Raji (cell line): ENCODE measurements around the gene CYLD.
A peak's percentile ranks its signal among the peaks of the same experiment; 100 is the strongest.

Experiments
- POLR2A ChIP-seq: IDR thresholded peaks from 2 replicates; pipeline ENCODE4 v1.6.1; 2011; ENCODE audit warnings: low read depth, low read length, control low read depth; ENCODE audit not compliant: insufficient read depth

Gene CYLD

DNA sequence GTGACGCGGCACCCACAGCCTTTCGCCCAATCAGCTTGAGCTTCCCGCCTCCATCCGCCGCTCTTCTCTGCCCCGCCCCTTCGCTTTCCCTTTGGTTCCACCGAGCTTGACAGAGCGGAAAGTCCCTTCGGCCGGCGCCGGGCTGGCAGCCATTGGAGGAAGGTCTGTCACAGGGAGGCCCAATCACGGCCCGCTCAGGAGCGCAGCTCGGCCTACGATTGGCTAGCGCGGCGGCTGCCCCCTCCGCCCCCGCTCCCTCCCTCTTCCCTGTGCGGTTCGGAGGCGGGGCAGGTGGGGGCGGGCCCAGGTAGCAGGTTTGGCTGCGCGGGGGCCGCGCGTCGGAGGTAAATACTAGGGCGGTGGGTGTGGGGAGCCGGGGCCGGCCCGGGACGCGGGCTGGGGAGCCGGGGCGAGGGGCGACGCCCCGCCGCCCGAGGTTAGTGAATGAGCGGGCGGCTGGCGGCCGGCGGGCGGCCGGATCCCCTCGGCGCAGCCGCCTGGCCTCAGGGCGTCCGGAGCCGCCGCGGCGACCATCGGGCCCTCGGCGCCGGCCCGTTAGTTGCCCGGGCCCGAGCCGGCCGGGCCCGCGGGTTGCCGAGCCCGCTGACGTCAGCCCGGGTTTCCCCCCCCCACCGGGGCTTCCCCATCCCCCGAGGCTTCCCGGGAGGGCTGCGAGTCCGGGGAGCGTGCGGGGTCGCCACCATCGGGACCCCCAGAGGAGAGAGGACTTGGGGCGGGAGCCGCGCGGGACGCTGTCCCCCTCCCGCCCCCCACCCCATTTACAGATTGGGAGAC lies at the start of gene CYLD:
Gene CYLD (plus strand): TSS at position 306 of the 795 bp plus-strand sequence. CDS start 7,613 bp downstream, outside the sequence.
- peak; percentile 45 for TF ChIP-seq POLR2A

DNA sequence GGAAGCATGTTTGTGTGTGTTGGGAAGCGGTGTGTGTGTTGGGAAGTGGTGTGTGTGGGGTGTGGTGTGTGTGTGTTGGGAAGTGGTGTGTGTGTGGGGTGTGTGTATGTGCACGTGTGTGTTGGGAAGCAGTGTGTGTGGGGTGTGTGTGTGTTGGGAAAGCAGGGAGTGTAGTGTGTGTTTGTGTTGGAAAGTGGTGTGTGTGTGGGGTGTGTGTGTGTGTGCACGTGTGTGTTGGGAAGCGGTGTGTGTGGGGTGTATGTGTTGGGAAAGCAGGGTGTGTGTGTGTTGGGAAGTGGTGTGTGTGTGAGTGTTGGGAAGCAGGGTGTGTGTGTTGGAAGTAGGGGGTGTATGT lies 49.3 kb upstream of the CYLD start:
- TF ChIP-seq POLR2A = no peak

DNA sequence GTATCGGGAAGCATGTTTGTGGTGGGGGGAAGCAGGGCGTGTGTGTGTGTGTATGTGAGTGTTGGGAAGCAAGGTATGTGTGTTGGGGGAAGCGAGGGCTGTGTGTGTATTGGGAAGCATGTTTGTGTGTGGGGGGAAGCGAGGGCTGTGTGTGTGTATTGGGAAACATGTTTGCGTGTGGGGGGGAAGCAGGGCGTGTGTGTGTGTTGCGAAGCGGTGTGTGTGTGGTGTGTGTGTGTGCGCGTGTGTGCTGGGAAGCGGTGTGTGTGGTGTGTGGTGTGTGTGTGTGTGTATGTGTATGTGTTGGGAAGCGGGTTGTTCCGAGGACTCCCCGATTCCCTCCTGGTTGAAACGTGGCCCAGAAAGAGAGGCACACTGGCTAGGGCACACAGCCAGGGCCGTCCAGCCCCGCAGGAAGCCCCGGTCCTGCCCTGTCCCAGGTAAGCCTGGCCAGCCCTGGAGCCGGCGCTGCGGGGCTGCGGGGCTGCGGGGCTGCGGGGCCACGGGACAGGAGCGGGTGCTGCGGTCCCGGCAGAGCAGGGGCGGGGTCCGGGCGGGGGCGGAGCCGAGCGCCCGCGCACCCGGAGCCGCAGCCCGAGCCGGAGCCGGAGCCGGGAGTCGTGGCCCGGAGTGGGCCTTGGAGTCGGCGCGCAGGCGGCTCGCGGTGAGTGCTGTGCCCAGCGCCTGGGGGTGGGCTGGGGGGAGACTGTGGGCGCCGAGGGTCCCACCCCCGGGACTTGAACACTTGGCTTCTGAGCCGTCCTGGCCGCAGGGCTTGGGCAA lies 48.7 kb upstream of the CYLD start, which contains the start of gene NOD2:
Gene NOD2 (plus strand): TSS at position 608 of the 783 bp plus-strand sequence. CDS start 5,890 bp downstream, outside the sequence.
- TF ChIP-seq POLR2A = no peak

DNA sequence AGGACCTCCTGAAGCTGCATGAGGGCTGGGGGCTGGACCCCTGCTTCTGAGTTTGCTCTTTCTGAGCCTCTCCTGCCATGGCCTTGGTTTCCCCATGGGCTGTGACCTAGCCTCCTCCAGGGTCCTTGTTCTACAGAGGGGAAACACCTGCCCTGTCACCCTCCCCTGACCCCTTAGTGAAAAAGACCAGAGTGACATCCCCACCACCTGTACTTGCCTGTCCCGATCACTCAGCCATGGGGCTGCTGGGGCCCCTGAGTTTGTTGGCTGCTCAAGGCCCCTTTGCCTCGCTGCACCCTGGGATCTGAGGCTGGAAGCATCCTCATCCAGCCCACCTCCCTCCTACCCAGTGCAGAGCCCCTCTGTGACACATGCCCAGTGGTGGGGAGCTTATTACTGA lies 47.7 kb upstream of the CYLD start:
- TF ChIP-seq POLR2A = no peak

DNA sequence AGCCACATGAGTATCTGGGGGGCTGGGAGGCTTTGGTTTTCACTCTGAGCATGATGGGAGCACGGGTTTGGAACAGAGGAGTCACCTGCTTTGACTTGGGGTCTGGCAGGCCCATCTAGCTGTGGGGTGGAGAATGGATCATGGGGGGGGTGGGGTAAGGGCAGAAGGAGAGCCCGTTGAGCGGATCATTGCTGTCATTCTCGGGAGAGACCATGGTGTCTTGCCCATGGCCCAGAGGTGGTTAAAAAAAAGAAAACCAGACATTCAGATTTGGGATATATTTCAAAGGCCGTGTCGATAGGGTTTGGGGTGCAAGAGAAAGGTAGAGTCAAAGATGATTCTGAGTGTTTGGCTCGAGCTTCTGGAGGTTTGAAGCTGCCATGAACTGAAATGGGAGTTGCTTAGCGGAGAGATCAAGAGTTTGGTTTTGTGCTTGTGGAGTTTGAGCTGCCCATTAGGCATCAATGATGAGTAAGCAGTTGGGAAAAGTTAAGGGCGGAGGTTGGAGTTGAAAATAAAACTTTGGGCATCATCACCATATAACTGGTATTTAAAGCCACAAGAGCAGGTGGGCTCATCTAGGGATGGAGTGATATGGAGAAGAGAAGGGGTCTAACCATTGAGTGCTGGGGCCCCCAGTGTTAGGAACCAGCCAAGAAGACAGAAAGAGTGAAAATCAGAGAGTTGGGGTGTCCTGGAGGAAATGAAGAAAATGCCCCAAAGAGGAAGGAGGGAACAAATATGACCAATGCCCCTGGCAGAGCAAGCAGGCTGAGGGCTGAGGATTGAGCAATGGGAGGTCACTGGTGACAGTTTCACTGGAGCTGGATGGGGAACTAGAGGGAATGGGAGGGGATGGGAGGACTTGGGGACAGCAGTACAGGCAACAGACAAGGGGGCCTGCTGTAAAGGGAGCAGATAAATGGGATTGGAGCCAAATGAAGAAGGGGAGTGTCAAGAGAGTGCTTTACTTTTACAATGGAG lies 46.6 kb upstream of the CYLD start:
- TF ChIP-seq POLR2A = no peak

DNA sequence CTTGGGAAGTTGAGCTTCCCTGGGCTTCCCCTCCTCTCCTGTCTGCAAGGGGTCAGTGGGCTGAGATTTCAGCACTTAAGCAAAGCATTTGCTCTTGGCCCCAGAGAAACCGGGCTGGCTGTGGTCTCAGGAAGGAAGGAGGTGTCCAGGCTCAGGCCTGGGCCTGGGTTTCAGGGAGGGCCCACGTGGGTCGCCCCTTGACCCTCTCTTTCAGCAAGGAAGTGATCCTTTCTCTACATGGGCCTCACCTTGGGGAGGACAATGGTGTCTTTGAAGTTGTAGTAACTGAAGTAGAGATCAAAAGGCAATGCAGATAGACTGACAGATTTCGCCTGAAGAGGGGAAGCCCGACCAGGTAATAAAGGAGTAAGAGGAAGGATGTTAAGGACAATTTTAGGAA lies 45.8 kb upstream of the CYLD start:
- no peak for TF ChIP-seq POLR2A

DNA sequence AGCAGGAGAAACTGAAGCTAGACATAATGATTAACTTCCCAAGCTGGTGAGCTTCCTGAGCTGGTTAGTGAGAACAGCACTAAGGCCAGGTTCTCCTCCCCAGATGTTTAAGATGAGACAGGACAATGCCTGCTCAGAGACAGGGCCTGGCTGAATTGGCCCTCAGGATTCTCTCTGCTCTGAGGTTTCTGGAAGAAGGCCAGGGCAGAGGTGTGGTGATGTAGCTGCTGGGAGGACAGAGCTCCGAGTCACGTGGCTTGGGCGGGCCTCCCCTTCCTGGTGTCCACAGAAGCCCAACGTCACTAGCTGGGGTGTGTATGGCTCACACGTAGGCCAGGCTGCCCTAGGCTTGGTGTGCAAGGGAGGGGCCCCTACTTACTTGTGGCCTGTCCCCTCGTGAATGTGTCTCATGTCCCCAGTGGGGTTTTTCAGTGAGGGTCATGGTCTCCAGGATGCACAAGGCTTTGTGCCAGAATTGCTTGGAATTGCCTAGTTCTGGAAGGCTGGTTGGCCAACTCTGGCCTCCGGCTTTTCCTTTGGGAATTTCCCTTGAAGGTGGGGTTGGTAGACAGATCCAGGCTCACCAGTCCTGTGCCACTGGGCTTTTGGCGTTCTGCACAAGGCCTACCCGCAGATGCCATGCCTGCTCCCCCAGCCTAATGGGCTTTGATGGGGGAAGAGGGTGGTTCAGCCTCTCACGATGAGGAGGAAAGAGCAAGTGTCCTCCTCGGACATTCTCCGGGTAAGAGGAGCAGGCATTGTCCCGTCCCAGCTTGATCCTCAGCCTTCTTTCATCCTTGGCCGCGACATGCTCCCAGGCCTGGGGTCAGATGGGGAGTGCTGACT lies 45.1 kb upstream of the CYLD start:
- TF ChIP-seq POLR2A = no peak

DNA sequence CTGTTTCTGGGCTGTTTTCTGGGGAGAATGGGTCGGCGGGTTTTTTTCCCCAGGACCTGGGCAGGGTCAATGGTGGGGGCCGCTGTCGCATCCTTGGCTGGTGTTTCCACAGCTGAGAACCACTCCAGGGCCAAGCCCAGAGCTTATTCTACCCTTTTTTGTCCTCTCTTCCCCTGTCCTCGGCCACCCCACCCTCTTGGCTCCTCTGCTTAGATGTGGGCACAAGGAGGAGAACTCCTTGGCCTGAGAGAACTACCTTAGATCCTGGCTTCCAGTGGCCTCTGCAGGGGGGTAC lies 44.5 kb upstream of the CYLD start:
- TF ChIP-seq POLR2A = no peak

DNA sequence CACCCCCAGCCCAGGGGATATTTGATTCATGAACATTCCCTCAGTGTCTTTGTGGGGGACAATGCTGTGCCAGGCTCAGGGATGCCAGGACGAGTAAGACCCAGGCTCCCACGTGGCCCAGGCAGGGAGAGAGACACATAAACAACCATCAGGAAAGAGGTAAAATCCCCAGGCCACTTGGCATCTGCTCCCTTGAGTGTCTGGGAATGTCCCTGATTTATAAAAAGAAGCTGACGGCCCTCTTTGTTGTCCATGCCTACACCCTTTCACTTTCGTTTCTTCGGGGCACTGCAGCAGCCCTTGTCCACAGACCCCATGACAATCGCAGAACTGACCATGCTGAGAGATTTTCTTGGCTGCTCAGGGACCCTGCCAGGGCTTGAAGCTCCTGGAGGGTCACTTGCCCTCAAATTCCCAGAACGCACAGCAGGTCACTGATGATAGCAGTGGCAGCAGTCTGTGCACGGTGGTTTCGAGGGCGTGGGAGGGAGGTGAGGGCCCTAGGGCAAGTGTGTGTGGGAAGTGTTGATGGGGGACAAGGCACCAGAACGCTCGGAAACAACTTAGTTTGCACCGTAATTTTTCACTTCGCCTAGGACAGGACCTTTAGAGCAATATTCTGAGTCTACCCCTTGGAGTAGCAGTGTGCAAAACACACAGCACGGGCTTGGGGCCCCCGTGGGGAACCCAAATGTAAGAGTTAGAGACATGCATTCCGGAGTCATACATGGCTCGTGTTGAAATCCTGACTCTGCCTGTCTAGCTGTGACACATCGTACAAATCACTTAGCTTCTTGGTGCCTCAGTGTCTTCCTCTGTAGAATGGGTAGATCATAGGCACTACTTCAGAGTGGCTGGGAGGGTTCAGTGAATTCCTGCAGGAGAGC lies 43.8 kb upstream of the CYLD start:
- no peak for TF ChIP-seq POLR2A

DNA sequence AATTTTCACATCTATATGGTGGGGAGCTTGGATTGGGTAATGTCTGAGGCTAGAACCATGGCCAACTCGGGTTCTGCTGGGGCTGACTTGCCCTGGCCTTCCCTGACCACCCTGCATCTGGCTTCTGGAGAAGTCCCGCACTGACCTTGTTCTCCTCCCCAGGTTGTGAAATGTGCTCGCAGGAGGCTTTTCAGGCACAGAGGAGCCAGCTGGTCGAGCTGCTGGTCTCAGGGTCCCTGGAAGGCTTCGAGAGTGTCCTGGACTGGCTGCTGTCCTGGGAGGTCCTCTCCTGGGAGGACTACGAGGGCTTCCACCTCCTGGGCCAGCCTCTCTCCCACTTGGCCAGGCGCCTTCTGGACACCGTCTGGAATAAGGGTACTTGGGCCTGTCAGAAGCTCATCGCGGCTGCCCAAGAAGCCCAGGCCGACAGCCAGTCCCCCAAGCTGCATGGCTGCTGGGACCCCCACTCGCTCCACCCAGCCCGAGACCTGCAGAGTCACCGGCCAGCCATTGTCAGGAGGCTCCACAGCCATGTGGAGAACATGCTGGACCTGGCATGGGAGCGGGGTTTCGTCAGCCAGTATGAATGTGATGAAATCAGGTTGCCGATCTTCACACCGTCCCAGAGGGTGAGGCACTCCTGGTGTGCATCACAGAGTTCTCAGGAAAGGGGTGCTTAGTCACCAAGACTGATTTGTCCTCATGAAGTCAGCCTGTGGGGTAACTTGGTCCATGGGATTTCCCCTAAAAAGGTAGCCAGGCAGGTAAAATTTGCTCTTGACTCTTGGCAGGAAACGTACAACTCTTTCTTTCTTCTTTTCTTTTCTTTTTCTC lies 42.3 kb upstream of the CYLD start:
- no peak for TF ChIP-seq POLR2A

DNA sequence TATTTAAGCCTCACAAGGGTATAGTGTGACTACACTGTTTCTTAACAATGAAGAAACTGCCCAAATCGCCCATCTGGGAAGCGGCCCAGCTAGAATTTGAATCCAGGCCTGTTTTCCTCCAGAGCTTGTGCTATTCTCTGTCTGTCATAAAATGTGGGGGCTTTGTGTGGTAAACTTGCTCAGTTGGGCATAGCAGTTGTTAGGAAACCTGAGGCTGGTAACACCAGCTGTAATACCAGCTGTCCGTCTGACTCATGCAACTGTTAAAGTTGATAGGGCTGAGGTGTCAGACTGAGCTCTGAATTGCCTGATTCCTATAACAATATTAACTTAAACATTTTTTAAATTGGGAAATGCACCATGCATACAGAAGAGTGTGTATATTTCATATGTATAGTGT lies 39.2 kb upstream of the CYLD start:
- no peak for TF ChIP-seq POLR2A

DNA sequence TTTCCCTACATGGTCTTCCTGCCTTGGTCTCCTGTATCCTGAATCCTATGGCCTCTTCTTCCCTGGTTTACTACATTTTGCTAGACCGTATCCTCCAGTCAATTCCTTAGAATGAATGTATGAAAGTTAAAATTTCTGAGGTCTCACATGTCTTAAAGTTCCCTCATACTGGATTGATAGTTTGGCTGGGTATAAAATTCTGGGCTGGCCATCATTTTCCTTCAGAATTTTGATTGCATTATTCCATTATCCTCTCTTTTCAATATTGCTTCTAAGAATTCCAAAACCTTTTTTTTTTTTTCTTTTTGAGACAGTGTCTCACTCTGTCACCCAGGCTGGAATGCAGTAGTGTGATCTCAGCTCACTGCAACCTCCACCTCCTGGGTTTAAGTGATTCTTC lies 37.6 kb upstream of the CYLD start:
- no peak for TF ChIP-seq POLR2A
